GM12801 (cell line): ENCODE measurements around the gene BEST1.

Experiments
- CTCF ChIP-seq: IDR thresholded peaks from one replicate; pipeline ENCODE4 v1.5.1; 2011; ENCODE audit warnings: control low read depth; ENCODE audit not compliant: insufficient read length; ENCODE audit errors: extremely low read depth

Gene BEST1

GRCh38 chr11:61923166-61924063, 26.7 kb upstream of the BEST1 start:
- no peak for TF ChIP-seq CTCF

GRCh38 chr11:61924064-61924455, 26.1 kb upstream of the BEST1 start:
- no peak for TF ChIP-seq CTCF

GRCh38 chr11:61925736-61926135, 24.4 kb upstream of the BEST1 start:
- no peak for TF ChIP-seq CTCF

GRCh38 chr11:61926235-61926634, 23.9 kb upstream of the BEST1 start:
- no peak for TF ChIP-seq CTCF

- TF ChIP-seq CTCF: no peak
Measured at GRCh38 chr11:61927501-61927900, 22.6 kb upstream of the BEST1 start.

- no peak for TF ChIP-seq CTCF
Measured at GRCh38 chr11:61928606-61929005, 21.5 kb upstream of the BEST1 start.

- no peak for TF ChIP-seq CTCF
Measured at GRCh38 chr11:61930933-61931332, 19.2 kb upstream of the BEST1 start.

- no peak for TF ChIP-seq CTCF
Measured at GRCh38 chr11:61935861-61936260, 14.3 kb upstream of the BEST1 start.
